NB4 (cell line): ENCODE data around the gene BCAR3.

Source experiments
- CTCF ChIP-seq: IDR thresholded peaks from one replicate; pipeline ENCODE4 v1.5.1; 2012; ENCODE audit warnings: low read depth, low read length
- MAX ChIP-seq: IDR thresholded peaks from 2 replicates; pipeline ENCODE4 v1.6.1; 2011; ENCODE audit warnings: low read depth, low read length
- POLR2A ChIP-seq: IDR thresholded peaks from 2 replicates; pipeline ENCODE4 v1.6.1; 2011; ENCODE audit warnings: mild to moderate bottlenecking; ENCODE audit not compliant: insufficient read length; ENCODE audit errors: extremely low read depth

GRCh38 chr1:93729906-93730305 lies 48.3 kb upstream of the BCAR3 start:
- TF ChIP-seq POLR2A (no peak), CTCF (no peak), MAX (no peak)
